Fibroblast of villous mesenchyme (primary cell): ENCODE results near the gene MAP4K3. TPM values are rescaled to one million over a fixed set of nuclear protein-coding genes. Genes with fewer than 3 reads are reported as not detected.
"Not testable (repeated sequence)": the region's sequence is repeated elsewhere in the genome, so short reads cannot be mapped to it uniquely, and the experiment has no call there.

Experiments used
- DNase-seq: peaks from one replicate; pipeline ENCODE4 v3.0.0-alpha.2; 2010; ENCODE audit warnings: low read depth
- H3K4me3 ChIP-seq: 2 replicates; pipeline ENCODE4 v1.5.1; 2011; ENCODE audit warnings: low read depth, mild to moderate bottlenecking, low read length
- total RNA-seq: library from RNA; depleted of rRNA; stranded (reverse); fragments of >200 nt; gene quantifications from 2 replicates; pipeline ENCODE4 v1.2.3, GENCODE V29; 2012
- TF ChIP-seq, protein P1 (sequence below): IDR thresholded peaks from 2 replicates; pipeline ENCODE4 v1.5.1; 2012; ENCODE audit warnings: low read depth, mild to moderate bottlenecking, low read length; ENCODE audit not compliant: insufficient read depth

MAP4K3 gene
- total RNA-seq, 1 donor, result 97.2 TPM

DNA sequence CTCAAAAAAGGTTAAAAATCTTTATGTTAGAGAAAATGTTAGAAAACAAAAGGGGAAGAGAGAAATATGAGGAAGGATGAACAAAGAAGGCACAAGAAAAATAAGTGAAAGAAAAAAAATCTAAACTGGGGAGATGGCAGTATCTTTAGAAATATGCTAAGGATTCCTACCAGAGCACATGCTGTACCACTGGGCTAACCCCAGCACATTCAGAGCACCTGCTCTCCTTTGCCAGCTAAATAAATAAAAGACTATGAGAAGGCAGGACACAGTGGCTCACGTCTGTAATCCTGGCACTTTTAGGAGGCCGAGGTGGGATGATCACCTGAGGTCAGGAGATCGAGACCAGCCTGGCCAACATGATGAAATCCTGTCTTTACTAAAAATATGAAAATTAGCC, 101.2 kb downstream of the MAP4K3 start:
- TF ChIP-seq, protein P1, sequence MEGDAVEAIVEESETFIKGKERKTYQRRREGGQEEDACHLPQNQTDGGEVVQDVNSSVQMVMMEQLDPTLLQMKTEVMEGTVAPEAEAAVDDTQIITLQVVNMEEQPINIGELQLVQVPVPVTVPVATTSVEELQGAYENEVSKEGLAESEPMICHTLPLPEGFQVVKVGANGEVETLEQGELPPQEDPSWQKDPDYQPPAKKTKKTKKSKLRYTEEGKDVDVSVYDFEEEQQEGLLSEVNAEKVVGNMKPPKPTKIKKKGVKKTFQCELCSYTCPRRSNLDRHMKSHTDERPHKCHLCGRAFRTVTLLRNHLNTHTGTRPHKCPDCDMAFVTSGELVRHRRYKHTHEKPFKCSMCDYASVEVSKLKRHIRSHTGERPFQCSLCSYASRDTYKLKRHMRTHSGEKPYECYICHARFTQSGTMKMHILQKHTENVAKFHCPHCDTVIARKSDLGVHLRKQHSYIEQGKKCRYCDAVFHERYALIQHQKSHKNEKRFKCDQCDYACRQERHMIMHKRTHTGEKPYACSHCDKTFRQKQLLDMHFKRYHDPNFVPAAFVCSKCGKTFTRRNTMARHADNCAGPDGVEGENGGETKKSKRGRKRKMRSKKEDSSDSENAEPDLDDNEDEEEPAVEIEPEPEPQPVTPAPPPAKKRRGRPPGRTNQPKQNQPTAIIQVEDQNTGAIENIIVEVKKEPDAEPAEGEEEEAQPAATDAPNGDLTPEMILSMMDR, result no peak
- no peak for DNase-seq
- no peak overlapping the region for H3K4me3 ChIP-seq

DNA sequence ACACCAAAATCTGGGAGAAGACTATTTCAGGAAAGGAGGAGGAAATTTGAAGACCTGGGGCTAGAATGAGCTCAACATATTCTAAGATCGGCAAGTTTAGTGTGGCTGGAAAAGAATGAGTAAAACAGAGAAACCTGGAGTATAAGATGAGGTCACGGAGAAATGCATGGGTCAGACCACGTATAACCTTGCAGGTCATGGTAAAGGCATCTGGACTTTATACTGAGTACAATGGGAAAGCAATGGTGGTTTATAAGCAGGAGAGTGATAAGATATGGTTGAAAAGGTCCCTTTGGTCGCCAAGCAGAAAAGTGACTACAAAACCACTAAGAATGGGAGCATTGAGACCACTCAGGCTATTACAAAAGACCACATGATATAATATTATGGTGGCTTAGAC, 102.1 kb downstream of the MAP4K3 start:
- TF ChIP-seq, protein P1, result no peak
- H3K4me3 ChIP-seq, result no peak overlapping the region
- no peak for DNase-seq

DNA sequence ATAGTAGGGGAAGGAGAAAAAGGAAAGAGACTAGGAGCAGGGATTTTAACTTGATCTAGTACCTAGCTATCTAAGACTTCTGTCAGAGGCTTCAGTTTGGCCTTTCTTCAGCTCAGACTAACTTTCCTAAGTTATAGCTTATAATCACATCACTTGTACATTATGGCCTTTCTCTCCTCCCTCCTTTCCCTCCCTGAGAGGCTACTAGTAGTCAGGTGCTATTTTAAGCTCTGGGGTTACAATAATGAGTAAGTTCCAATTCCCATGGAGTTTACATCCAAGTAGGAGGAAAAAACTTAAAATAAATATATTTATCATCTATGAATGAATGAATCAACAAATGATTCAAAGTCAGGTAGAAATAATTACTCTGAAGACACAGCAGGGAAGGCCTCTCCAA, 102.6 kb downstream of the MAP4K3 start:
- no peak overlapping the region for H3K4me3 ChIP-seq
- TF ChIP-seq, protein P1, result no peak
- DNase-seq, result no peak

DNA sequence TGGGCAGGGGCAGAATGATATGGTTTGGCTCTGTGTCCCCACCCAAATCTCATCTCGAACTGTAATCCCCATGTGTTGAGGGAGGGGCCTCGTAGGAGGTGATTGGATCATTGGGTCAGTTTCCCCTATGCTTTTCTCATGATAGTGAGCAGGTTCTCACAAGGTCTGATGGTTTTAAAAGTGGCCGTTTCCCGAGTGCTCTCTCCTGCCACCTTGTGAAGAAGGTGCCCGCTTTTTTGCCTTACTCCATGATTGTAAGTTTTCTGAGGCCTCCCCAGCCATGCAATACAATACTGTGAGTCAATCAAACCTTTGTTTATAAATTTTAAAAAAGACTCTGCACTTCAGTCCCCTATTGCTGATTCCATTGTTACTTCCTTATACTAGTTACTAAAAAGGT, 110.4 kb downstream of the MAP4K3 start:
- H3K4me3 ChIP-seq, result no peak overlapping the region
- no peak for DNase-seq
- TF ChIP-seq, protein P1, result no peak

DNA sequence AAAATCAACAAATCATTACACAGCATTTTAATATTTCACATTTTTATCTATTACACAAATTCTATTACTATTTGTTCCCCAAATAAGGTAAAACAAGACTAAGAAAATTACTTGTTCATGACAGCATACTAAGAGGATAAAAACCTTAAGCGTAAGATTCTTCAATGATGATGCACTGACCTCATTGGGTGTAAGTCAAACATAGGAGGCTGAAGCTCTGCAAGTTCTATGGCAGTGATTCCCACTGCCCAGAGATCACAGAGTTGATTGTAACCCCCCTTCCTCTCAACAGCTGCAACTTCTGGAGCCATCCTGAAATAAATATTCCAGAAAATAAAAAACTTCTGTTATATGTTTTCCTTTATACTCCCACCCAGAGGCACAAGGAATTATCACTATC, 111.1 kb downstream of the MAP4K3 start:
- no peak overlapping the region for H3K4me3 ChIP-seq
- no peak for DNase-seq
- TF ChIP-seq, protein P1, result no peak

DNA sequence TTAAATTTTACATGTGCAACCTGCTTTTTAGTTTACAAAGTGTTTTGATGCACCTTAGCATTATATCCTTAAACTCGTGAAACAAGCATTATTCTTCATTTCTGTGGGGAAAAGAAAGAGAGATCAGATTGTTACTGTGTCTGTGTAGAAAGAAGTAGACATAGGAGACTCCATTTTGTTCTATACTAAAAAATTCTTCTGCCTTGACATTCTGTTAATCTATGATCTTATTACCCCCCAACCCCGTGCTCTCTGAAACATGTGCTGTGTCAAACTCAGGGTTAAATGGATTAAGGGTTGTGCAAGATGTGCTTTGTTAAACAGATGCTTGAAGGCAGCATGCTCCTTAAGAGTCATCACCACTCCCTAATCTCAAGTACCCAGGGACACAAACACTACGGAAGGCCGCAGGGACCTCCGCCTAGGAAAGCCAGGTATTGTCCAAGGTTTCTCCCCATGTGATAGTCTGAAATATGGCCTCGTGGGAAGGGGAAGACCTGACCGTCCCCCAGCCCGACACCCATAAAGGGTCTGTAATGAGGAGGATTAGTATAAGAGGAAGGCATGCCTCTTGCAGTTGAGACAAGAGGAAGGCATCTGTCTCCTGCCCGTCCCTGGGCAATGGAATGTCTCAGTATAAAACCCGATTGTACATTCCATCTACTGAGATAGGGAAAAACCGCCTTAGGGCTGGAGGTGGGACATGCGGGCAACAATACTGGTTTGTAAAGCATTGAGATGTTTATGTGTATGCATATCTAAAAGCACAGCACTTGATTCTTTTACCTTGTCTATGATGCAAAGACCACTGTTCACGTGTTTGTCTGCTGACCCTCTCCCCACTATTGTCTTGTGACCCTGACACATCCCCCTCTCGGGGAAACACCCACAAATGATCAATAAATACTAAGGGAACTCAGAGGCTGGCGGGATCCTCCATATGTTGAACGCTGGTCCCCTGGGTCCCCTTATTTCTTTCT, 115.7 kb downstream of the MAP4K3 start:
- DNase-seq, result peak; percentile 35
- not testable (repeated sequence) for H3K4me3 ChIP-seq

DNA sequence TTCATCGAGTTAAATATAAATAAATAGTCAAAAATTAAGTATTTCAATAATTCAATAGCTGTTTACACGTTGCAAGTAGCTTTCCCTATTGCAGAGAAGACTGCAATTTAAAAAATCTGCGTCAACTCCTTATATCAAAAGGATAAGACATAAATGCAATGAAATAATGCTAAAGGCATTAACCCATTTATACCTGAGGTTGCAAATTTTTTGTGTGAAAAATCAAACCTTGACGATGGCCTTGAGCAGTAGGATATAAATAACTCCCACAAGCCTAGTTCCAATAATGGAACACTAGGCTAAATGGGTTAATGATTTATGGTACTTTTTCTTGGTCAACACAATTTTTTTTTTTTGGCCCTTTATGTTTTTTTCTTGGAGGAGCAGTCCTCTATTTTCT, 116.9 kb downstream of the MAP4K3 start:
- TF ChIP-seq, protein P1, result no peak
- no peak for DNase-seq

More for the DNA sequence above, 116.9 kb downstream of the MAP4K3 start:
- H3K4me3 ChIP-seq, result no peak overlapping the region
